ENCODE results near the gene DHFR. TPM values are rescaled to one million over a fixed set of nuclear protein-coding genes. Genes with fewer than 3 reads are reported as not detected.

Gene DHFR
- total RNA-seq, 4 donors from 2014 or later: 13.9 to 18.6 (median 16.2) TPM

DNA sequence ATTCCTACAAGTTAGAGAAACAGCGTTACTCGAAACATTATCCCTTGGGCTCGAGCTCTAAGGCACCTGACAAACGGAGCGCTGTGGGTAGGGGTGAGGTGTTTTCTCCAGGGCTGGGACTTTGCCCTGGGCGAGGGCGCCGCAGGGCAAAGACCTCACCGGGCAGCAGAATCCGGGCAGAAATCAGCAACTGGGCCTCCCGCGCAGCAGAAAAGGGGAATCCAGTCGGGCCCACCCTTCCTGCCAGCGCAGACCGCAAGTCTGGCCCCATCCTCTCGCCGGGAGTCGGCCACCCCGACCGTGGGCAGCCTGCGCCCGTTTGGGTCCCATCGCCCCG lies 761 bp downstream of the DHFR start:
- TF ChIP-seq, protein P1, sequence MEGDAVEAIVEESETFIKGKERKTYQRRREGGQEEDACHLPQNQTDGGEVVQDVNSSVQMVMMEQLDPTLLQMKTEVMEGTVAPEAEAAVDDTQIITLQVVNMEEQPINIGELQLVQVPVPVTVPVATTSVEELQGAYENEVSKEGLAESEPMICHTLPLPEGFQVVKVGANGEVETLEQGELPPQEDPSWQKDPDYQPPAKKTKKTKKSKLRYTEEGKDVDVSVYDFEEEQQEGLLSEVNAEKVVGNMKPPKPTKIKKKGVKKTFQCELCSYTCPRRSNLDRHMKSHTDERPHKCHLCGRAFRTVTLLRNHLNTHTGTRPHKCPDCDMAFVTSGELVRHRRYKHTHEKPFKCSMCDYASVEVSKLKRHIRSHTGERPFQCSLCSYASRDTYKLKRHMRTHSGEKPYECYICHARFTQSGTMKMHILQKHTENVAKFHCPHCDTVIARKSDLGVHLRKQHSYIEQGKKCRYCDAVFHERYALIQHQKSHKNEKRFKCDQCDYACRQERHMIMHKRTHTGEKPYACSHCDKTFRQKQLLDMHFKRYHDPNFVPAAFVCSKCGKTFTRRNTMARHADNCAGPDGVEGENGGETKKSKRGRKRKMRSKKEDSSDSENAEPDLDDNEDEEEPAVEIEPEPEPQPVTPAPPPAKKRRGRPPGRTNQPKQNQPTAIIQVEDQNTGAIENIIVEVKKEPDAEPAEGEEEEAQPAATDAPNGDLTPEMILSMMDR (IDR thresholded peaks at IDR 0.05; ENCODE audit: low read depth): no peak

DNA sequence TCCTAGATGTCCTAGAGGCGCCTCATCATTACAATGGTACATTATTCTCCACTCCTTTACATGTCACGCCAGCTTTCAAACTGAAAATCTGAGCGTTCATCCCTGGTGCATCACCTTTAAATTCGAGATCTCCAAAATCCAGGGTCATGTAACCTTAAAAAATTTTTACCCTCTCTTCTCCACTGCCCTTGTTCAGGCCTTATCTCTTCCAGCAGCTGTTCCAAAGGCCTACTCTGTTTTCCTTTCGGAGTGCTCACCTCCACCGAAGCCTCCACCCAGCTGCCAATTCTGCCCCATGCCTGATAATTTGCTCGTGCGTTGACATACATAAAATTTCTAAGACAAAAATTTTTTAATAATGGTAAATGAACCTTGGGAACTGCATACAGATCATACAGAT lies 1.3 kb downstream of the DHFR start:
- TF ChIP-seq, protein P1 (IDR thresholded peaks at IDR 0.05; ENCODE audit: low read depth): no peak

DNA sequence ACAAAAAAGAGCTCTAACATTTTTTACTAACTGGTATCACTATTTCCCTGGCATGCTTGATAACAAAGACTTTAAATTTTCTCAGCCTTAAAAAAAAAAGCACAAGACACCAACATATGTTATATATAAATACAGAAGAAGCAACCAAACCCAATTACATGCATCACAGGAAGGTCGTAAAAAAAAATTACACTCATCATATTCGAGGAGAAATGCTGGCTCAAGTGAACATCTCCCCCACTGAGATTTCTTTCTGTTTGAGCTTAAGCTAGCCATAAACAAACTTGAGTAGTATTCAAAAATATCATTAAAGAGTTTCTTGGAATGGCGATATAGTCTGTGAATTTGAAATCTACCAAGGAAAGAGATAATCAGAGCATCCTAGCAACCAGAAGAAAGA lies 7.9 kb downstream of the DHFR start:
- TF ChIP-seq, protein P1 (IDR thresholded peaks at IDR 0.05; ENCODE audit: low read depth): no peak

DNA sequence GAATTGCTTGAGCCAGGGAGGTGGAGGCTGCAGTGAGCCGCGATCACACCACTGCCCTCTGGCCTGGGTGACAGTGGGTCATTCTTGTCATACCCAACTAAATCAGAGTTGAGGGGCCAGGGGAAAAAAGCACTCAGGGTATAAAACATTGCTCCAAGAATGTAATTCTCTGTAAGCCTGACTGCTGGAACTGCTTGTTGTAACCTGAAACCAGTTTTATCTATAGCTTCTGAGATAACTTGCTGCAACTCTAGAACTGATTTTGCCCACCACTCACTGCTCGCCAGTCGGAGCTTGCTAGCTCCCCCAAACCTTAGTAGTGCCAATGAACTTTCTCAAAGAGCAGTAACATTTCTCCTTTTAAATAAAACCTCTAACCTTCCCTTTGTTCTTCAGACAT lies 9.9 kb downstream of the DHFR start:
- TF ChIP-seq, protein P1 (IDR thresholded peaks at IDR 0.05; ENCODE audit: low read depth): no peak

DNA sequence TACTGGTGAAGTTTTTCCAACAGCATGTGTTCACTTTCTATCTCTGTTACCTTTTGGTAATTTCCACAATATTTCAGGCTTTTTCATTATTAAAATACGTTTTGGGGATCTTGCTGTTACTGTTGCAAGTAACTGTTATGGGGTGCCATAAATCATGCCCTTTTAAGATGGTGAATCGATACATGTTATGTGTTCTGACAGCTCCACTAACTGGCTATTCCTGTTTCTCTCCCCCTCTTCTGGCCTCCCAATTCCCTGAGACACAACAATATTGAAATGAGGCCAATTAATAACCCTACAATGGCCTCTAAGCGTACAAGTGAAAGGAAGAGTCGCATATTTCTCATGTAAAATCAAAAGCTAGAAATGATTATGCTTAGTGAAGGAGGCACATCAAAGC lies 13.4 kb downstream of the DHFR start:
- TF ChIP-seq, protein P1 (IDR thresholded peaks at IDR 0.05; ENCODE audit: low read depth): no peak

DNA sequence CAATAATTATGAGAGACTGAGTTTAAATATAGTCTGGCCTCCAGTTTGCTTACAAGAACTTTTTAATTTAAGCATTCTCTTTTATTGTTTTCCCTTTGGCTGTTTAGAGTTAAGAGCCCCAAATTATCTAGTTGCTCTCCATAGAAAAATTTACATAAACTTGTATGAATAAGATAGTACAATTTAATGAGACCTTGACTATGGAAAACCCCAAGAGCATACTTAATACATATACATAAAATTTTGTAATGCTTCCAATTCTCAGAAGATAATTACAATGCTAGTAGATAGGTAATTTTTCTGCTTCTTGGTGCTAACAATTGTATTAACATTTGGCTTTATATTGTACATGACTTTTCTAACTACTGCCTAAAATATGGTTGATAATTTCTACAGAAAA lies 20.6 kb downstream of the DHFR start:
- TF ChIP-seq, protein P1 (IDR thresholded peaks at IDR 0.05; ENCODE audit: low read depth): no peak

DNA sequence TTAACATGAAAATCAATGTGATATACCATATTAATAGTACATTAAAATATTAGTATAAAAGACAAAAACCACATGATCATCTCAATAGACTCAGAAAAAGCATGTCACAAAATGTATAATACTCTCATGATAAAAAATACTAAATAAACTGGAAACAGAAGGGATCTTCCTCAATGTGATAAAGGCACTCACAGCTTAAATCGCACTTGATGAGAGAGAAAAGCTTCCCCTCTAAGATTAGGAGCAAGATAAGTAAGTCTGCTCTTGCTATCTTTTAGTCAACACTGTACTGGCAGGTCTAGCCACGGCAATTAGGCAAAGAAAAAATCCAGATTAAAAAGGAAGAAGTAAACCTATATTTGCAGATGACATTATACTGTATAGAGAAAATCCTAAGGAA lies 22.1 kb downstream of the DHFR start:
- TF ChIP-seq, protein P1 (IDR thresholded peaks at IDR 0.05; ENCODE audit: low read depth): no peak
